Activated naive CD8-positive, alpha-beta T cell treated with anti-CD3 and anti-CD28 coated beads, Interleukin-2, amount 10 ng/mL, durations not matched to agents 7 days and 5 days (primary cell): ENCODE measurements around the gene GOLGA8K. TPM values are rescaled to one million over a fixed set of nuclear protein-coding genes. Genes with fewer than 3 reads are reported as not detected.
"Not testable (repeated sequence)": the region's sequence is repeated elsewhere in the genome, so short reads cannot be mapped to it uniquely, and the experiment has no call there.

Source experiments
- ATAC-seq: fragments of 150-1000 bp; cut with Tn5 transposase; one replicate; pipeline ENCODE4 v1.10.0; 2021; ENCODE audit warnings: low read depth, moderate library complexity
- POLR2A ChIA-PET: fragments of 350-600 bp; sonication (Branson Sonifier 250); formaldehyde crosslinking; loops from one replicate; lab custom pipeline; 2021; ENCODE audit warnings: antibody characterized with exemption; lab: Charles Lee
- DNase-seq: peaks from one replicate; pipeline ENCODE4 v3.0.0; 2021
- H3K27ac Mint-ChIP-seq: one replicate; pipeline ENCODE4 v1.8.0; 2022; ENCODE audit warnings: mild to moderate bottlenecking, mixed read lengths
- H3K27me3 Mint-ChIP-seq: one replicate; pipeline ENCODE4 v1.8.0; 2022; ENCODE audit warnings: mild to moderate bottlenecking, moderate library complexity, mixed read lengths
- H3K36me3 Mint-ChIP-seq: one replicate; pipeline ENCODE4 v1.8.0; 2021; ENCODE audit warnings: mild to moderate bottlenecking, mixed read lengths
- H3K4me1 Mint-ChIP-seq: one replicate; pipeline ENCODE4 v1.8.0; 2021; ENCODE audit warnings: mixed read lengths
- H3K4me3 Mint-ChIP-seq: one replicate; pipeline ENCODE4 v1.8.0; 2022; ENCODE audit warnings: mild to moderate bottlenecking, moderate library complexity, mixed read lengths
- H3K9me3 Mint-ChIP-seq: one replicate; pipeline ENCODE4 v1.8.0; 2021; ENCODE audit warnings: mixed read lengths
- total RNA-seq, 2 experiments: library from RNA; stranded (reverse); gene quantifications; one replicate each; pipeline ENCODE4 v1.2.3, GENCODE V29; 2021

GOLGA8K gene
- total RNA-seq, 2 experiments from 2014 or later = 2.0 to 4.0 TPM

DNA sequence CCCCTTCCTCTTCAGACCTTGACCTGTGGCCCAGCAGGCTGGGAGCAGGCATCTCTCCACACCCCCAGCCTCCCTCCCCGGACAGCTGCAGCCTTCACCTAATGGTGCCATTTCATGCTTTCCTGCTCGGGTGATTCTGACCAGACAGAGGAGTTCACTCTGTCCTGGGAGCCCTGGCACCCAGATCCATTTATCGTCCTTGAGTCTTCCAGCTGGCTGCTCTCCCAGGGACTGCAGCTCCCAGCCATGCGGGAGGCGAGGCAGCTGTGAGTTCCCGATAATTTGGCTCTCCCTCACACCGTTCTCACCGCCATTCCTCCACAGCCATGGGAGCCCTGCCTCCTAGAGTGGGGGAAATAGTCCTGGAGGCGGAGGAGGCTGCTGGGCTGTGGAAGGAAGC lies 32.6 kb downstream of the GOLGA8K start:
- POLR2A ChIA-PET = not testable (repeated sequence)

DNA sequence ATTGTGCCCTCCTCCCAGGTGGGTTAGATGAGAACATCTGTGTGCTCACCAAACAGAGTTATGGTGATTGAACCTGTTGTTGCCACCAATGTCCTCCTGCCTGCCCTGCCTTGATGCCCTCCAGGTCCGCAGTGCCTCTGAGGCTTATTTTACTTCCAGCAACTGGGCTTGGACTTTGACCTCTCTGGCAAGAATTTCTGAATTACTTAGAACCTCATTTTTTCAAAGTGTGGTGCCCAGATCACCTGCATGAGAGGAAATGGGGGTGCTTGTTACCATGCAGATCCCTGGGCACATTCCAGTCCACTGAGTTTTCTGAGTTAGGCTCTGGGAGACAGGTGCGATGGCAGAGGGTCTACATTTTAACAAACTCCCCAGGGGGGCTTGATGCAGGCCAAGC lies 33.0 kb downstream of the GOLGA8K start:
- H3K27ac Mint-ChIP-seq, POLR2A ChIA-PET, DNase-seq, ATAC-seq, H3K9me3 Mint-ChIP-seq, H3K27me3 Mint-ChIP-seq, H3K4me1 Mint-ChIP-seq, H3K36me3 Mint-ChIP-seq, H3K4me3 Mint-ChIP-seq: not testable (repeated sequence)

More for the DNA sequence above, 32.6 kb downstream of the GOLGA8K start:
- H3K36me3 Mint-ChIP-seq, H3K9me3 Mint-ChIP-seq, H3K27me3 Mint-ChIP-seq, DNase-seq, H3K27ac Mint-ChIP-seq, ATAC-seq, H3K4me1 Mint-ChIP-seq, H3K4me3 Mint-ChIP-seq: not testable (repeated sequence)

DNA sequence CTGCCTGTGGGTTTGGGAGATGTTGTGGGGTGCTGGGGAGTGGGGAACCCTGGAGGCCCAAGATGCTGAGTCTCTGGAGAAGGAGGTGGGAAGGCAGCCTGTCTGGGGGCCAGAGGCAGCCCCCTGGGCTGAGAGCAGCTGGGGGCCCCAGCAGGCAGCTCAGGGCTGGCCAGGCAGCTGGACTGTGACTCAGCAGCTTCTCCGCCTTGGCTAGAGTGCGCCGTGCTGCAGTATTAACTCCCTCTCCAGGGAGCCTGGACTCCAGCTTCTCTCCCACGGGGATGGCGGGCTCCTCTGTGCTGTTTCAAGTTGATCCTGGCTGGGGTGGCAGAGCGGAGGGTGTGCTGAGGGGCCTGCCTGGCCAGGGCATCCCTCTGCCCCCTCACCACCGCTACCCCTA lies 36.6 kb downstream of the GOLGA8K start:
- H3K36me3 Mint-ChIP-seq, H3K4me3 Mint-ChIP-seq, H3K27me3 Mint-ChIP-seq, DNase-seq, ATAC-seq, POLR2A ChIA-PET, H3K27ac Mint-ChIP-seq, H3K9me3 Mint-ChIP-seq, H3K4me1 Mint-ChIP-seq: not testable (repeated sequence)

GRCh38 chr15:32365955-32366354 lies 37.1 kb downstream of the GOLGA8K start:
- H3K36me3 Mint-ChIP-seq, H3K4me1 Mint-ChIP-seq, POLR2A ChIA-PET, H3K4me3 Mint-ChIP-seq, ATAC-seq, DNase-seq, H3K9me3 Mint-ChIP-seq, H3K27ac Mint-ChIP-seq, H3K27me3 Mint-ChIP-seq: not testable (repeated sequence)

DNA sequence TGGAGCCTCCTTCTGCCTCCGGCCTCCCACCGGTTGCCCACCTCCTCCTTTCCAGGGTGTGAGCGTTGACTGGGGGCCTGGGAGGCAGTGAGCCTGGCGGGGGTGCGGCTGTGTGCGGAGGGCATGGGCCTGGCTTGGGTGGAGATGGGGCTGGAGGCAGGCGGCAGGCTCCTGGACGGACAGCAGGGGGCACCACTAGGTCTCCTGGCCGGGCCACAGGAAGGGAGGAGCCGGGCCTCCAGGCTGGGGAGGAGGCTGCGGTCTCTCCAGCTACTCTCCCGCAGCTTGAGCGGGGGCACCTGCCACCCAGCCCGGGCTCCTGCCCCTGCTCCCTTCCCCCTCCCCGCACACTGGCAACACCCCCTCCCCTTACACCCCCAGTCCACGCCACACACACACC lies 38.1 kb downstream of the GOLGA8K start:
- ATAC-seq = peak; percentile 66
- DNase-seq = peak; percentile 77
- POLR2A ChIA-PET = not testable (repeated sequence)

DNA sequence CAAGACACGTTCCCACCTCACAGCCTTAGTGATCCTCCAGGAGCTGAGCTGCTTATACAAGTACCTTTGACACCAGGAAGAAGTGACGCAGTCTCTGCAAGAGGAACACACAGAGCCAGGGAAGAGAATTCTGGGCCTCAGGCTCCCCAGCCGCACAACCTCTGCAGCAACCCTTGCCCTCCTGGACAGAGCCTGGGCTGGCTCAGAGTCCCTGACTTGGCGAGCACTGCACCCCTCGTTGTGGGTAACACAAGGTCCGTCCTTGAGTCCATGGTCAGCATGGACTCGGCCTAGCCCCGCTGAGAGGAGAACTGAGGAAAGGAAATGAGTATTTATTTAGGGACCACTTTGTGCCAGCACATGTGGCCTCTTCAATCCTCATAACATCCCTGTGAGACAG lies 39.6 kb downstream of the GOLGA8K start:
- H3K4me1 Mint-ChIP-seq, H3K27me3 Mint-ChIP-seq, POLR2A ChIA-PET, H3K9me3 Mint-ChIP-seq, H3K36me3 Mint-ChIP-seq, H3K27ac Mint-ChIP-seq, ATAC-seq, H3K4me3 Mint-ChIP-seq, DNase-seq: not testable (repeated sequence)

More for the DNA sequence above, 38.1 kb downstream of the GOLGA8K start:
- not testable (repeated sequence) for H3K9me3 Mint-ChIP-seq, H3K4me3 Mint-ChIP-seq, H3K27me3 Mint-ChIP-seq, H3K4me1 Mint-ChIP-seq, H3K36me3 Mint-ChIP-seq, H3K27ac Mint-ChIP-seq

GRCh38 chr15:32361662-32362061 lies 41.4 kb downstream of the GOLGA8K start:
- ATAC-seq, H3K27me3 Mint-ChIP-seq, H3K27ac Mint-ChIP-seq, DNase-seq, H3K4me3 Mint-ChIP-seq, H3K4me1 Mint-ChIP-seq, H3K9me3 Mint-ChIP-seq, H3K36me3 Mint-ChIP-seq, POLR2A ChIA-PET: not testable (repeated sequence)

DNA sequence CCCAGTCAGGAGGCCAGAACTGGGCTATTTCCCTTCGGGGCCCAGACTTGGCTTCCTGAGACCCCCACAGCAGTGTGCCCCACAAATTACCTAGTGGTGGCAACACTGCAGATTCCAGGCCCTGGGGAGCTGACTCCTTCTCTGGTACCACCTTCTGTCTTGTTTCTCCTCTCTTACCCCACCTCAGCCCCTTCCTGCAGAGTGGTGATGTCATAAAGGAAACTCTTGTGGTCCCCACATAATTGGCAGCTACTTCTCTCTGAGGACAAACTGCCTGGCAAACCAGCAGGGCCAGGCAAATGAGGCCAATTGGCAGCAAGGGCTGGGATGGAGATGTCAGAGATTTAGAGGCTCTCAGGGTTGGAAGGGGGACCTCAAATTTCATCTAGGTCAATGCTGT lies 44.6 kb downstream of the GOLGA8K start:
- H3K4me3 Mint-ChIP-seq, H3K27me3 Mint-ChIP-seq, H3K4me1 Mint-ChIP-seq, H3K36me3 Mint-ChIP-seq, H3K9me3 Mint-ChIP-seq, H3K27ac Mint-ChIP-seq, POLR2A ChIA-PET: not testable (repeated sequence)
- peak; percentile 61 for ATAC-seq
- peak; percentile 43 for DNase-seq

DNA sequence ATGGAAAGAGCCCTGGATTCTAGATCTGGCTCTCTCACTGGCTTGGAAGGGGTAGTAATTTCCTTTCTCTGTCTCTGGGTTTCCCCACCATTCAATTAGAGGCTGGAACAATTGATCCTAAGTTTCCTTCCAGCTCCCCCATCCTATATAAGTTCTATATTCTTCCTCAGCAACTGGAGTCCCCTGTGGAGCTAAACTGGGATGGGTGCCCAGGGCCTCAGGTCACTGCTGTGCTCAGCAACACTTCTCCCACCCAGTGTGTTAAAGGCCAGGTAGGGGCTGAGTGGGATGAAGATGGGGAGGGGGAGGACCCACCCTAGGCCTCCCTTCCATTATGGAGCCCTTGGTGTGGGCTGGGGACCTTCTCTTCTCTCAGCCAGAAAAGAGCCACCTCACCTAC lies 46.2 kb downstream of the GOLGA8K start:
- ATAC-seq, H3K27me3 Mint-ChIP-seq, DNase-seq, H3K9me3 Mint-ChIP-seq, POLR2A ChIA-PET, H3K4me1 Mint-ChIP-seq, H3K27ac Mint-ChIP-seq, H3K36me3 Mint-ChIP-seq, H3K4me3 Mint-ChIP-seq: not testable (repeated sequence)

DNA sequence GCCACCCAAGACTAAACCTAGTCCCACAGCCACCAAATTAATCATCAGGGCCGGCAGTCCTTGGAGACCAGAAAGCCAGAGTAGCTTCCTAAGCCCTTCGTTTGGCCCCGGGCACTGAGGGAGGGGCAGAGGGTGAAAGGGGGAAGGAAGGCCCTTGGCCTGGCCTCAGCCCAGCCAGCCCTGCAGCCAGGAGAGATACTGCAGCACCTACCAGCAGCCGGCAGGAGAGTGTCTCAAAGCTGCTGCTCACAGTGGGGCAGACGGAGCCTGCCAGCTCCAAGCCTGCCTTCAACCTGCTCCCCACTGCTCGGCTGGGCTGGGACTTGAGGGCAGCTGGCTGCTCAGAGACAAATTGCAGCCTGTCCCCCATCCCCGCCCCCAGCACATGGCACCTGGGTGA lies 50.3 kb downstream of the GOLGA8K start:
- H3K36me3 Mint-ChIP-seq, H3K27me3 Mint-ChIP-seq, DNase-seq, H3K9me3 Mint-ChIP-seq, POLR2A ChIA-PET, H3K4me1 Mint-ChIP-seq, H3K27ac Mint-ChIP-seq, H3K4me3 Mint-ChIP-seq, ATAC-seq: not testable (repeated sequence)

- POLR2A ChIA-PET, H3K4me1 Mint-ChIP-seq, H3K27me3 Mint-ChIP-seq, H3K27ac Mint-ChIP-seq, DNase-seq, H3K36me3 Mint-ChIP-seq, ATAC-seq, H3K9me3 Mint-ChIP-seq, H3K4me3 Mint-ChIP-seq: not testable (repeated sequence)
These were observed 52.4 kb downstream of the GOLGA8K start for GRCh38 chr15:32350563-32351220.

DNA sequence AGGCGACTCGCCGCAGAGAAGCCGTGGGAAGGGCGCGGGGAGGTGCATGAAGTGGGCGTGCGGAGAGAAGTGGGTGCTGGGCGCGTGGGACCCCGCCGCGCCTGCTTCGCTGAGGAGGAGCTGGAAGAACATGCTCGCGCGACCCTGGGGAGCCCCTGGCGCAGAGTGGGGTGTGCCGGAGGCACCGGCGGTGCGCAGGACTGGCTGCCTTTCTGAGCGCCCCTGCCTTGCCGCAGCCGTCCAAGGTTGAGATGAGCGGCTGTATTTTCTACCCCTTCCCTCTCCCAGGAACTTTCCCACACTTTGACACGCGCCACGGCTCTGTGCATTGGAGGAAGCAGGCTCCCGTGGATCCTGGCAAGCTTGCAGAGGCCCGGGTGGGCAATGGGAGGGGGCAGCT lies 56.1 kb downstream of the GOLGA8K start:
- not testable (repeated sequence) for H3K27me3 Mint-ChIP-seq, H3K9me3 Mint-ChIP-seq

GRCh38 chr15:32345978-32346547 lies 57.0 kb downstream of the GOLGA8K start:
- DNase-seq, H3K27ac Mint-ChIP-seq, H3K27me3 Mint-ChIP-seq, H3K36me3 Mint-ChIP-seq, POLR2A ChIA-PET, H3K4me1 Mint-ChIP-seq, H3K9me3 Mint-ChIP-seq: not testable (repeated sequence)
- peak overlapping the region; percentile 56 for H3K4me3 Mint-ChIP-seq
- ATAC-seq = peak; percentile 84

More for the DNA sequence above, 56.1 kb downstream of the GOLGA8K start:
- DNase-seq, H3K4me3 Mint-ChIP-seq, H3K36me3 Mint-ChIP-seq, POLR2A ChIA-PET, H3K4me1 Mint-ChIP-seq, H3K27ac Mint-ChIP-seq, ATAC-seq: not testable (repeated sequence)

DNA sequence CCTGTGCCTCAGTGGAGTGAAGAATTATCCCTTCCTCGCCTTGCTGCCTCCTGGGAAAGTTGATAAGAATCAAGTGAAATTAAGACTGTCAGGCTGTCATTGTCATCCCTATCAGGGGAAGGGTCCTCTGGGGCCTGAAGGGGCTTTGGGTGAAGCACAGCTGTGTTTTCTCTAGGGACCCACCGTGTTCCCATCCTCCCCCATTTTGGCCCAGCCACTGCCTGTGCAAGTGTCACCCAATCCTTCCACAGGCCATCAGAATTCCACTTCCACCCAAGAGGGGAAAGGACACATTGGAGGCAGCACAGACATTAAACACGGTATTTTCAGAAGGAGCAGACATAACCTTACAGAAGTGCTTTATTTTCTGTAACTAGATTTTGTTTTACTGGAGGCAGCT lies 59.2 kb downstream of the GOLGA8K start:
- DNase-seq, POLR2A ChIA-PET, H3K27ac Mint-ChIP-seq, H3K36me3 Mint-ChIP-seq, H3K4me1 Mint-ChIP-seq, H3K9me3 Mint-ChIP-seq, H3K27me3 Mint-ChIP-seq, H3K4me3 Mint-ChIP-seq, ATAC-seq: not testable (repeated sequence)
